Bronchial epithelial cell (primary cell): ENCODE data around the gene SNHG17. TPM values are rescaled to one million over a fixed set of nuclear protein-coding genes. Genes with fewer than 3 reads are reported as not detected.

Experiments used
- DNase-seq: peaks from one replicate; pipeline ENCODE4 v3.0.0-alpha.2; 2010; ENCODE audit warnings: low read depth
- FAIRE-seq: peaks from 2 replicates; lab custom pipeline; 2011; peaks lifted over from hg19 to GRCh38; lab: Jason Lieb, UNC
- H3K27me3 ChIP-seq: 2 replicates; pipeline ENCODE4 v1.5.1; 2011; ENCODE audit warnings: low read length; ENCODE audit not compliant: control insufficient read depth, insufficient read depth
- H3K36me3 ChIP-seq: 2 replicates; pipeline ENCODE4 v1.5.1; 2011; ENCODE audit warnings: low read length; ENCODE audit not compliant: control insufficient read depth, insufficient read depth
- H3K4me3 ChIP-seq: 2 replicates; pipeline ENCODE4 v1.5.1; 2011; ENCODE audit warnings: mild to moderate bottlenecking, low read depth, low read length, control low read depth
- CTCF ChIP-seq: IDR thresholded peaks from 2 replicates; pipeline ENCODE4 v1.5.1; 2011; ENCODE audit warnings: mild to moderate bottlenecking, moderate library complexity, low read length, control low read depth, inconsistent platforms; ENCODE audit not compliant: insufficient read depth, severe bottlenecking
- total RNA-seq: library from RNA; depleted of rRNA; stranded (reverse); fragments of >200 nt; gene quantifications from 2 replicates; pipeline ENCODE4 v1.2.1, GENCODE V29; 2014

The SNHG17 gene
- 12.2 and 19.5 TPM in 2 replicates for total RNA-seq

GRCh38 chr20:38434770-38435554 is at the start of gene SNHG17:
Gene SNHG17, minus strand, starts transcription at chr20:38435328.
- Histone ChIP-seq H3K36me3 (peaks cover 24% of the 10 kb centered on the region), H3K27me3 (no peaks in the 10 kb centered on the region), H3K4me3 (peak within 1 kb of the TSS; percentile 96)
- DNase-seq (peak; percentile 77), FAIRE-seq (no peak)
- TF ChIP-seq CTCF, result peak; percentile 100

GRCh38 chr20:38479596-38479995 is 44.5 kb upstream of the SNHG17 start:
- Histone ChIP-seq H3K4me3 (no peak overlapping the region), H3K36me3 (peaks cover 3% of the 10 kb centered on the region), H3K27me3 (no peaks in the 10 kb centered on the region)
- no peak for DNase-seq
- FAIRE-seq, result no peak
- TF ChIP-seq CTCF, result no peak

- FAIRE-seq, result no peak
- Histone ChIP-seq H3K4me3 (no peak overlapping the region), H3K27me3 (no peaks in the 10 kb centered on the region), H3K36me3 (peaks cover 2% of the 10 kb centered on the region)
- TF ChIP-seq CTCF, result no peak
- DNase-seq, result no peak
Measured at GRCh38 chr20:38477747-38478146, 42.6 kb upstream of the SNHG17 start.

- TF ChIP-seq CTCF, result no peak
- Histone ChIP-seq H3K27me3 (no peaks in the 10 kb centered on the region), H3K36me3 (no peaks in the 10 kb centered on the region), H3K4me3 (peak overlapping the region; percentile 73)
- no peak for FAIRE-seq
- DNase-seq, result no peak
Measured at GRCh38 chr20:38473367-38473795, 38.3 kb upstream of the SNHG17 start.

- peak; percentile 69 for TF ChIP-seq CTCF
- DNase-seq (peak; percentile 99), FAIRE-seq (peak; percentile 87)
- no peaks in the 10 kb centered on the region for H3K27me3 ChIP-seq
- H3K4me3 ChIP-seq, result peak within 1 kb of the TSS; percentile 73
- no peaks in the 10 kb centered on the region for H3K36me3 ChIP-seq
Measured at GRCh38 chr20:38472513-38473366, 37.6 kb upstream of the SNHG17 start, which contains the start of gene RALGAPB. Gene RALGAPB, plus strand, starts transcription at chr20:38472843. Its CDS starts 15,590 bp downstream, at chr20:38488433.
